RWPE2 (cell line): ENCODE results near the gene COL16A1.

Source experiments
- ATAC-seq: fragments of 200-7000 bp; cut with Tn5 transposase; 3 replicates; pipeline ENCODE4 v1.9.1; 2021; ENCODE audit warnings: low read depth
- DNase-seq: peaks from one replicate; pipeline ENCODE4 v3.0.0-alpha.2; 2020; ENCODE audit warnings: low spot score
- H3K27ac ChIP-seq: fragments of 450-650 bp; 2 replicates; pipeline ENCODE4 v1.5.1; 2017; ENCODE audit warnings: mild to moderate bottlenecking; ENCODE audit not compliant: poor library complexity, severe bottlenecking
- H3K27me3 ChIP-seq: fragments of 250-450 bp; sonication (Bioruptor Pico); 2 replicates; pipeline ENCODE4 v1.5.1; 2021; ENCODE audit warnings: mild to moderate bottlenecking, moderate library complexity; ENCODE audit not compliant: insufficient read depth, poor library complexity, severe bottlenecking
- H3K36me3 ChIP-seq: fragments of 250-450 bp; sonication (Bioruptor Pico); 2 replicates; pipeline ENCODE4 v1.5.1; 2020; ENCODE audit warnings: low read depth, mild to moderate bottlenecking, moderate library complexity
- H3K4me1 ChIP-seq: fragments of 250-450 bp; sonication (Bioruptor Pico); 2 replicates; pipeline ENCODE4 v1.5.1; 2021; ENCODE audit warnings: mild to moderate bottlenecking, moderate library complexity; ENCODE audit not compliant: insufficient read depth, poor library complexity, severe bottlenecking
- H3K4me3 ChIP-seq: fragments of 250-450 bp; sonication (Bioruptor Pico); 2 replicates; pipeline ENCODE4 v1.5.1; 2021; ENCODE audit warnings: mild to moderate bottlenecking, moderate library complexity; ENCODE audit not compliant: severe bottlenecking
- H3K9me3 ChIP-seq: fragments of 250-450 bp; sonication (Bioruptor Pico); 2 replicates; pipeline ENCODE4 v1.5.1; 2021; ENCODE audit warnings: mild to moderate bottlenecking, moderate library complexity; ENCODE audit not compliant: severe bottlenecking
- TF ChIP-seq, protein P1 (sequence below): fragments of 450-650 bp; IDR thresholded peaks from one replicate; pipeline ENCODE4 v1.5.1; 2017; ENCODE audit warnings: mild to moderate bottlenecking, moderate library complexity; ENCODE audit not compliant: poor library complexity, severe bottlenecking

Gene COL16A1

DNA sequence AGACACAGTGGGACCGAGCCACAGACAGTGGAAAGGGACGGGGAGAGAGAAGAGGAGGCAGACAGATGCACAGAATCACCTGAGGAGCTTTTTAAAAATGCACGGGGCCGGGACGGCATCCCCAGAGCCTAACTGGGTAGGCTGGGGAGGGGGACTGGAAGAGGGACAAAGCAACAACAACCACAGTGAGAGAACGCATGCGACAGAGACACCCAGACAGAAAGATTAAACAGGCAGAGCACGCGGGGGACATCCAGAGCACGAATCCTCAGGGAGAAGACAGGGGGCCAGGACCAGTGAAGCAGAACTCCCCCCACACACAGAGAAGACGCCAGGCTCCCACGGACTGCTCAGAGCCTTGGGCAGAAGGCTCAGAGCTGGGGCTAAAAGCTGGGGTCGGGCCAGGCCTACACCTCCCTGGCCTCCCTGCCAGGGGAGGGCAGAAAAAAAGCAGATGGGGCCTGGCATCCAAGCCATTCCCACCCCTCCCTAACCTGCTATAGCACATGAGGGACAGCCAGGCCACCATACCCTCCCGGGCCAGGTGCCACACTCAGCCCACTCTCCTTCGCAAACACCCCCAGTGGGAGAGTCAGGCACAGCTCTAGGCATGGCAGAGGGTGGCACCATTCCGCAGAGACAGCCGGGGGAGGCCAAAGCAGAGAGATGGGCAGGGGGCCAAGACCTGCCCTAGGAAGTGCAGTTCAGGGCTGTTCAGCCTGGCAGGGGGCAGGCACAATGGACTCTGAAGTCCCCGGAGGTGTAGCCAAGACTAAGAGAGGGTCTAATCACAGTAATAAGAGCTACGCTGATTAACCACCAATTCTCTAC is 29.8 kb upstream of the COL16A1 start:
- H3K4me1 ChIP-seq, result no peaks in the 10 kb centered on the region
- DNase-seq (no peak), ATAC-seq (no peak)
- no peaks in the 10 kb centered on the region for H3K27me3 ChIP-seq
- no peaks in the 10 kb centered on the region for H3K9me3 ChIP-seq
- no peak overlapping the region for H3K4me3 ChIP-seq
- no peak overlapping the region for H3K27ac ChIP-seq
- H3K36me3 ChIP-seq, result no peaks in the 10 kb centered on the region
- TF ChIP-seq, protein P1, sequence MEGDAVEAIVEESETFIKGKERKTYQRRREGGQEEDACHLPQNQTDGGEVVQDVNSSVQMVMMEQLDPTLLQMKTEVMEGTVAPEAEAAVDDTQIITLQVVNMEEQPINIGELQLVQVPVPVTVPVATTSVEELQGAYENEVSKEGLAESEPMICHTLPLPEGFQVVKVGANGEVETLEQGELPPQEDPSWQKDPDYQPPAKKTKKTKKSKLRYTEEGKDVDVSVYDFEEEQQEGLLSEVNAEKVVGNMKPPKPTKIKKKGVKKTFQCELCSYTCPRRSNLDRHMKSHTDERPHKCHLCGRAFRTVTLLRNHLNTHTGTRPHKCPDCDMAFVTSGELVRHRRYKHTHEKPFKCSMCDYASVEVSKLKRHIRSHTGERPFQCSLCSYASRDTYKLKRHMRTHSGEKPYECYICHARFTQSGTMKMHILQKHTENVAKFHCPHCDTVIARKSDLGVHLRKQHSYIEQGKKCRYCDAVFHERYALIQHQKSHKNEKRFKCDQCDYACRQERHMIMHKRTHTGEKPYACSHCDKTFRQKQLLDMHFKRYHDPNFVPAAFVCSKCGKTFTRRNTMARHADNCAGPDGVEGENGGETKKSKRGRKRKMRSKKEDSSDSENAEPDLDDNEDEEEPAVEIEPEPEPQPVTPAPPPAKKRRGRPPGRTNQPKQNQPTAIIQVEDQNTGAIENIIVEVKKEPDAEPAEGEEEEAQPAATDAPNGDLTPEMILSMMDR, result no peak

DNA sequence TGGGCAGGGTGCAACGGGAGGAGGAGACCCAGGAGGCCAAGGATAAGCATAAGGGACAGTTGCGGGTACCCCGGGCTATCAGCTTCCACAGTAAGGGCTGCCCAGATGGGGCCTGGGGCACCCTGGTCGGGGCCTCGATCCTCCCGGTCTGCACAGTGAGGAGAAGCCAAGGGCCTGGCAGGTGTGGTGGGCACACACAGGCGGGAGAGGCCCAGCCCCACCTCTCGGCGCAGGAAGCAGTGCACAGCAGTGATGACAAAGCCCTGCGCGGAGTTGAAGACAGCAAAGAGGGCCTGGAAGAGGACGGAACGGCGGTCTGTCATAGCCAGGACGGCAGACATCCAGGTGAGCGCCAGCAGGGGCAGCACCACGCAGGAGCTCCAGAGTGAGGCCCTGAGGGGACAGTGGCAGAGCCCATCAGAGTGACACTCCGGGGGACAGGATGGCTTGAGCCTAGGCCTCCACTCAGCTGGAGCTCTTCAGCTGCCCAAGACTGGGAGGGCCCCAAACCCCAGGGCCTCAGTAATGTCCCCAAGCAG is 29.0 kb upstream of the COL16A1 start:
- no peak overlapping the region for H3K4me3 ChIP-seq
- no peaks in the 10 kb centered on the region for H3K9me3 ChIP-seq
- no peak for ATAC-seq
- H3K36me3 ChIP-seq, result no peaks in the 10 kb centered on the region
- no peaks in the 10 kb centered on the region for H3K4me1 ChIP-seq
- TF ChIP-seq, protein P1, result no peak
- no peak overlapping the region for H3K27ac ChIP-seq
- no peaks in the 10 kb centered on the region for H3K27me3 ChIP-seq
- no peak for DNase-seq

DNA sequence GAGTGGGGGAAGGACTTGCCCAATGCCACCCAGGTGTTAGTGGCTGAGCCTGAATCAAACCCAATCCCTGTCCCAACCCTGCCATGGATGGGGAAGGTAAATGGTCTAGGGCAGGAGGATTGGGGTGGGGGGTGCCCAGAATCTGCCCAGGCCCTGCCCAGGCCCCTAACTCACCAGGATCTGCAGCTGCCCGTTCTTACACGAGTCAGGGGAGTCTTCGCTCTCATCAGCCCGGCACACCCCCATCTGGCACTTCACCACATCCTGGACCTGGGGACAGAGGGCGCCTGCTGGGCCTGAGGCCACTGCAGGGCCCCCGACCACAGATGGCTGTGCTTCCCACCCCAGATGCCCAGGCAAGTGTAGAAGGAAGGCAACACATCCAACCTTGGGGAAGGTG is 28.5 kb upstream of the COL16A1 start:
- TF ChIP-seq, protein P1, result no peak
- H3K9me3 ChIP-seq, result no peaks in the 10 kb centered on the region
- no peaks in the 10 kb centered on the region for H3K36me3 ChIP-seq
- no peaks in the 10 kb centered on the region for H3K27me3 ChIP-seq
- no peak for ATAC-seq
- DNase-seq, result no peak
- H3K4me1 ChIP-seq, result no peaks in the 10 kb centered on the region
- no peak overlapping the region for H3K4me3 ChIP-seq
- no peak overlapping the region for H3K27ac ChIP-seq

DNA sequence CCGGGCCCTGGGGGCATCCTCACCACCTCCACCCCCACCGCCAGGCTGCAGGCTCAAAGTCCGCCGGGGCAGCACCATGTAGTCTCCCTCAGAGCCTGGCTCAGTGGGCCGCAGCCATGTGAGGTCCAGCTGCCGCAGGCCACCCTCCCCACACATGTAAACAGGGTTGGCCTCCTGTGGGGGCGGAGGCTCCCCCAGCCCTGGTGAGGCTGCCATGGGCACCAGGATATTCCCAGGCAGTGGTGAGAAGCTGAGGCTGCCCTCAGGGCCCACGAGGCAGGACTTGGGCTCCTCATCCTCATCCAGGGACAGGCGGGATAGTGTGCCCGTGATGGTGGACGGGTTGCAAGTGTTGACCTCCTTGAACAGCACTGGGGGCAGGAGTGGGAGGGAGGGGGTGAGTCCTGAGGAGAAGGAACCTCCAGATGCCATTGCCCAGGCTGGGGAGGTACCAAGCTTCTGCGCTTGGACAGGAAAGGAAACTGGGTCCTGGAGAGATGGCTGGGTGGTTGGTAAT is 27.3 kb upstream of the COL16A1 start:
- no peaks in the 10 kb centered on the region for H3K36me3 ChIP-seq
- ATAC-seq, result no peak
- TF ChIP-seq, protein P1, result no peak

More for the DNA sequence above, 27.3 kb upstream of the COL16A1 start:
- no peak for DNase-seq
- Histone ChIP-seq H3K9me3 (no peaks in the 10 kb centered on the region), H3K4me1 (no peaks in the 10 kb centered on the region), H3K27me3 (no peaks in the 10 kb centered on the region), H3K4me3 (no peak overlapping the region), H3K27ac (no peak overlapping the region)
